Heart left ventricle (tissue), 16 donors: ENCODE results near the gene PAQR5. TPM values are rescaled to one million over a fixed set of nuclear protein-coding genes. Genes with fewer than 3 reads are reported as not detected.

ENCODE experiments used
- ATAC-seq, 4 donors: fragments of 200-7000 bp; cut with Tn5 transposase; one replicate each; pipeline ENCODE4 v1.9.1; 2020 to 2022; ENCODE audit warnings: moderate library complexity in 4 of 4, mild to moderate bottlenecking in 3 of 4, moderate number of reproducible peaks in 1 of 4
- DNase-seq, 5 donors: peaks; one replicate each; pipeline ENCODE4 v3.0.0-alpha.2; 2020
- H3K27ac ChIP-seq, 12 donors: fragments of 200-600 bp; sonication (generic) in 4 of 12; one replicate each; pipeline versions ENCODE4 v1.5.0 to v1.8.0; 2016 to 2022; ENCODE audit warnings: mild to moderate bottlenecking in 2 of 12
- H3K27me3 ChIP-seq, 9 donors: fragments of 200-600 bp; sonication (generic) in 2 of 9; one replicate each; pipeline versions ENCODE4 v1.5.1 to v1.8.0; 2016 to 2022; ENCODE audit warnings: mild to moderate bottlenecking in 3 of 9
- H3K36me3 ChIP-seq, 9 donors: fragments of 200-600 bp; sonication (generic) in 2 of 9; one replicate each; pipeline versions ENCODE4 v1.5.0 to v1.8.0; 2018 to 2022; ENCODE audit warnings: mild to moderate bottlenecking in 2 of 9
- H3K4me1 ChIP-seq, 12 donors: fragments of 200-600 bp; sonication (generic) in 4 of 12; one replicate each; pipeline versions ENCODE4 v1.5.0 to v1.8.0; 2016 to 2022; ENCODE audit warnings: mild to moderate bottlenecking in 3 of 12
- H3K4me3 ChIP-seq, 12 donors: fragments of 200-600 bp; sonication (generic) in 4 of 12; one replicate each; pipeline versions ENCODE4 v1.5.0 to v1.8.0; 2017 to 2022; ENCODE audit warnings: mild to moderate bottlenecking in 9 of 12, moderate library complexity in 4 of 12
- H3K9me3 ChIP-seq, 12 donors: fragments of 200-600 bp; sonication (generic) in 4 of 12; one replicate each; pipeline versions ENCODE4 v1.5.0 to v1.8.0; 2016 to 2022; ENCODE audit warnings: mild to moderate bottlenecking in 1 of 12
- POLR2A ChIP-seq, 2 donors: fragments of 450-650 bp; IDR thresholded peaks; one replicate each; pipeline ENCODE4 v1.6.1; 2017; ENCODE audit warnings: antibody characterized with exemption in 2 of 2, mild to moderate bottlenecking in 2 of 2, moderate library complexity in 2 of 2
- WGBS, 4 donors: extraction: QIAGEN DNeasy Blood & Tissue Kit in 2 of 4; methylation state at CpG; one replicate each; pipeline versions ENCODE4 v1.1.5 to v1.1.7; 2013 to 2018; 5-methylcytosine and 5-hydroxymethylcytosine counted together
- intact Hi-C, 10 donors: fragments of 100-400 bp; cut with DNase I; formaldehyde crosslinking; loops; one replicate each; pipeline versions ENCODE4 v1.11.1 to v1.14.2; 2022
- polyA plus RNA-seq, 2 donors: library from polyadenylated mRNA; stranded (reverse); fragments of 200-250 nt; gene quantifications; one replicate each; pipeline ENCODE4 v1.2.3, GENCODE V29; 2013
- total RNA-seq, 9 donors: library from RNA; depleted of rRNA in 2 of 9; stranded (reverse); fragments of >200 nt in 2 of 9; fragmentation: NEBNext Ultra II Directional in 3 of 9; extraction: Animal tissue kit (Norgen Biotek cat#: 25700) in 3 of 9; gene quantifications; one replicate each; pipeline versions ENCODE4 v1.1.0 to v1.2.4, GENCODE V29; 2016 to 2023
- TF ChIP-seq, protein P1 (sequence below), 12 donors: fragments of 200-600 bp; sonication (generic) in 4 of 12; IDR thresholded peaks; one replicate each; pipeline versions ENCODE4 v1.5.0 to v1.8.0; 2018 to 2022; ENCODE audit warnings: antibody characterized with exemption in 12 of 12, mild to moderate bottlenecking in 5 of 12
- donor health status: ischemic (EF 13 %, LVEDD 7.1; RV severe dilation, severe dysfunction).
- donor health status: healthy with polysubstance abuse.
- donor health status: DM: no; HTN: yes; CAD: no.
- donor health status: DM: no; HTN: no; CAD: no.
- donor health status: ischemic (EF 25% LVEDD 6.9; RV normal size, moderate dysfunction).
- donor health status: ischemic (EF 25% LVEDD 5.7; RV mildly dilated, moderate dysfunction).
- donor health status: healthy.
- donor health status: DM: yes; HTN: yes; CAD: no.
- donor health status: ischemic (EF 35%, LVEDD 5.7; RV mildly dilated, moderate dysfunction).
- donor health status: nonischemic (EF 11% LVEDD 7.7; RV severe dilation, severe dysfunction).
- donor health status: DM: yes; HTN: yes; CAD: no.
- donor health status: PGD.
- donor health status: ischemic (EF 29% LVEDD 5.4; RV normal size, mild dysfunction).
- donor health status: nonischemic (EF 23%, LVEDD 6.1; RV moderate dilation, normal function).

The PAQR5 gene
- total and polyA plus RNA-seq, 11 donors, result 0.27 to 1.6 (median 1.1) TPM

DNA sequence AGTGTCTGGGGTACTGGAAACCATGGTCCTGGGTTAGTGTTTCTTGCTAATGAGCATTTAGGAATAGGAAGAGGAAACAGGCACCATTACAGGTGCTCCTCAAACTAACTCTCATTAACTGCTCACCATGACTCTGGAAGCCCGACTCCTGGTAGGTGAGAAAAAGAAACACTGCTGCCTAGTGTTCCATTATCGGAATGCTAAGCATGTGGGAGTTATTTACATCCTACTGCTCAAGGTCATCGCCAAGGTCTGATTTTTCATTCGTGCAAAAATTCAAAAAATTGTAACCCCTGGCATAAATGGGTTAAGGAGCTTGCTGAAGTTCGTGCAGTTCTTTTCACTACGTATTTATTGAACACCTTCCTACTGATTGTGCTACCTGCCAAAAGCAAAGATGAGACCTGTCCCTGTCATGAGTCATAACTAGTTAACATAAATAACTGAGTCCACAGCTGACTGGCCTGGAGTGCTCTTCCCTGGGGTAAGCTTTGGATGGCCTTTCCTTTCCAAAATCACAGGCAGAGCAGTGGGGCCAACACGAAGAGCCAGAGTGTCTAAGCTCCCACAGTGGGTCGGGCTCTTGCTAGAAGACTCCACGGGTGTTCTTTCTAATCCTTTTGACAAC, 22.7 kb upstream of the PAQR5 start:
- WGBS, 4 donors, result 48 to 50% (median 49%) methylated on average over 9 of the region's 9 CpGs
- intact Hi-C loops, result loop anchor here in 2 of 10 donors (10.0 kb wide), 1 partner anchor 119 kb away; no protein-coding TSS in a partner anchor

DNA sequence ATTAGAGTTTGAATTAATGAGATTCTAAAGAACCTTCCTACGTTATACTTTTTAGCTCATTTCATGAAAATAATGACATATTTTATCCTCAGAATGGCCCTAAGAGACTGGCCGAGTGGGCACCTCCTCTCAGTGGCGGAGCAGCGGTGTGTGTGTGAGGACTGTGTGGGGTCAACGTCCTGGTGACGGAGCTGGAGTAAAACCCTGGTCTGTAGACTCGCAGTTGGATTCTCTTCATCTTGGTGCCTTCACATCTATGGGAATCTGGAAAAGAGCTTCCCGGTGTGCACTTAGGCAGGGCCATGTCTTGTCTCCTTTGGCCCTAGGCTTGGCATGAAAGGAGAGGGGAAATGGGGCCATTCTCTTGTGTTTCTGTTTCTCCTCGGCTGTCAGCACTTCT, 21.4 kb upstream of the PAQR5 start:
- no peaks in the 10 kb centered on the region for H3K9me3 ChIP-seq
- TF ChIP-seq POLR2A (IDR thresholded peaks at IDR 0.05), result no peak
- TF ChIP-seq, protein P1, sequence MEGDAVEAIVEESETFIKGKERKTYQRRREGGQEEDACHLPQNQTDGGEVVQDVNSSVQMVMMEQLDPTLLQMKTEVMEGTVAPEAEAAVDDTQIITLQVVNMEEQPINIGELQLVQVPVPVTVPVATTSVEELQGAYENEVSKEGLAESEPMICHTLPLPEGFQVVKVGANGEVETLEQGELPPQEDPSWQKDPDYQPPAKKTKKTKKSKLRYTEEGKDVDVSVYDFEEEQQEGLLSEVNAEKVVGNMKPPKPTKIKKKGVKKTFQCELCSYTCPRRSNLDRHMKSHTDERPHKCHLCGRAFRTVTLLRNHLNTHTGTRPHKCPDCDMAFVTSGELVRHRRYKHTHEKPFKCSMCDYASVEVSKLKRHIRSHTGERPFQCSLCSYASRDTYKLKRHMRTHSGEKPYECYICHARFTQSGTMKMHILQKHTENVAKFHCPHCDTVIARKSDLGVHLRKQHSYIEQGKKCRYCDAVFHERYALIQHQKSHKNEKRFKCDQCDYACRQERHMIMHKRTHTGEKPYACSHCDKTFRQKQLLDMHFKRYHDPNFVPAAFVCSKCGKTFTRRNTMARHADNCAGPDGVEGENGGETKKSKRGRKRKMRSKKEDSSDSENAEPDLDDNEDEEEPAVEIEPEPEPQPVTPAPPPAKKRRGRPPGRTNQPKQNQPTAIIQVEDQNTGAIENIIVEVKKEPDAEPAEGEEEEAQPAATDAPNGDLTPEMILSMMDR (IDR thresholded peaks at IDR 0.05), result no peak
- DNase-seq, result no peak
- H3K27me3 ChIP-seq, result no peaks in the 10 kb centered on the region
- intact Hi-C loops, result loop anchor here in 2 of 10 donors (10.0 kb wide), 1 partner anchor 117 kb away; no protein-coding TSS in a partner anchor
- no peaks in the 10 kb centered on the region for H3K36me3 ChIP-seq
- ATAC-seq, result no peak
- H3K4me1 ChIP-seq, result peaks cover 0 to 9% (median 0%) of the 10 kb centered on the region in 12 donors
- 77 to 87% (median 83%) methylated on average over 9 of the region's 9 CpGs for WGBS, 4 donors
- no peak overlapping the region for H3K4me3 ChIP-seq
- no peak overlapping the region for H3K27ac ChIP-seq

More for the DNA sequence above, 22.7 kb upstream of the PAQR5 start:
- no peaks in the 10 kb centered on the region for H3K36me3 ChIP-seq
- no peaks in the 10 kb centered on the region for H3K27me3 ChIP-seq
- peaks cover 0 to 9% (median 0%) of the 10 kb centered on the region in 12 donors for H3K4me1 ChIP-seq
- TF ChIP-seq, protein P1 (IDR thresholded peaks at IDR 0.05), result no peak
- TF ChIP-seq POLR2A (IDR thresholded peaks at IDR 0.05), result no peak
- H3K4me3 ChIP-seq, result no peak overlapping the region
- H3K27ac ChIP-seq, result no peak overlapping the region
- ATAC-seq, result peak in 1 of 4 donors; percentile 10
- no peak for DNase-seq
- H3K9me3 ChIP-seq, result no peaks in the 10 kb centered on the region

DNA sequence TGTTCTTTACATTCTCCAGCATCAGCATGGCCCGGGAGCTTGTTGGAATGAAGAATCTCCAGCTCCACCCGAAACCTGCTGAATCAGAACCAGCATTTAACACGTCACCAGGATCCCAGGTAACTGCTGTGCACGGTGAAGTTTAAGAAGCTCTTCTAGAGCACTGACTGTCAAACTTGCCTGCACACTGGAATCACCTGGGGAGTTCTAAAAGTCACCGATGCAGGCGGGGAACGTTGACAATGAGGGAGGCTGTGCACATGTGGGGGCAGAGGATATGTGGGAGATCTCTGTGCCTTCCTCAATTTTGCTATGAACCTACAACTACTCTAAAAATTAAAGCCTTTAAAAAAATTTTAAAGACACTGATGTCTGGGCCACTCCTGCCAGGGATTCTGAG, 19.1 kb upstream of the PAQR5 start:
- Histone ChIP-seq H3K27ac (no peak overlapping the region), H3K36me3 (no peaks in the 10 kb centered on the region), H3K4me1 (peaks cover 0 to 9% (median 0%) of the 10 kb centered on the region in 12 donors), H3K9me3 (no peaks in the 10 kb centered on the region), H3K27me3 (no peaks in the 10 kb centered on the region), H3K4me3 (no peak overlapping the region)
- no peak for ATAC-seq
- intact Hi-C loops, result loop anchor here in 2 of 10 donors (10.0 kb wide), 1 partner anchor 115 kb away; no protein-coding TSS in a partner anchor
- DNase-seq, result no peak
- no peak for TF ChIP-seq POLR2A (IDR thresholded peaks at IDR 0.05)
- TF ChIP-seq, protein P1 (IDR thresholded peaks at IDR 0.05), result no peak
- WGBS, 4 donors, result 92 to 96% (median 93%) methylated on average over 7 of the region's 7 CpGs

DNA sequence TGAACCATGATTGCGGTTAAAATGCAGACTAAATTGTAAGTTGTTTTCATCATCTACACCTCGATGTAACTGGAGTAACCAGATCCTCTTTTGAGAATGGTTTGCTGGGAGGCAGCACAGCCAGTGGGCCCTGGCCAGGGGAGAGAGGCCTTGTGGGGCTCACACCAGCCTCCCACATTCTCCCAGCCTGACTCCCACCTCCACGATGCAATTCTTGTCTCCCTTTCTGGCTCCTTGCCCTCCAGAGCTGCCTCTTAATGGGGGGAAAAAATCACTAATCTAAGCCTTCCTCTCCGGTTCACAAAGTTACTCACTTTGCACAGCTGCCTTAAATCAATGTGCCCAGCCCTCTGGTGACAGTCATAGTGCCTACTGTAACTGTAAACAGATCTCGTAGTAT, 17.9 kb upstream of the PAQR5 start:
- TF ChIP-seq, protein P1 (IDR thresholded peaks at IDR 0.05), result no peak
- no peak for TF ChIP-seq POLR2A (IDR thresholded peaks at IDR 0.05)
- H3K27ac ChIP-seq, result no peak overlapping the region
- H3K4me3 ChIP-seq, result no peak overlapping the region
- H3K4me1 ChIP-seq, result peaks cover 0 to 3% (median 0%) of the 10 kb centered on the region in 12 donors
- no peak for ATAC-seq
- 64 to 82% (median 70%) methylated on average over 5 of the region's 5 CpGs for WGBS, 4 donors
- no peaks in the 10 kb centered on the region for H3K27me3 ChIP-seq
- DNase-seq, result no peak
- no peaks in the 10 kb centered on the region for H3K9me3 ChIP-seq
- H3K36me3 ChIP-seq, result no peaks in the 10 kb centered on the region
- intact Hi-C loops, result no loop called here
